ENCODE results near the gene TMEM132D.

GRCh38 chr12:129727100-129727499 lies 176.7 kb downstream of the TMEM132D start:
- no peak for TF ChIP-seq EZH2 (IDR thresholded peaks at IDR 0.05; ENCODE audit: insufficient read depth, poor library complexity, severe bottlenecking)
- TF ChIP-seq EZH2phosphoT487 (IDR thresholded peaks at IDR 0.05; ENCODE audit: insufficient read depth, low read depth): no peak

Data from GM23248 (cell line).